ENCODE results near the gene LINC00305. TPM values are rescaled to one million over a fixed set of nuclear protein-coding genes. Genes with fewer than 3 reads are reported as not detected.

LINC00305 gene
- total and polyA plus RNA-seq, 2 of the 8 experiments (the other 6 are each of a cell fraction or from before 2014, with no cell fraction given) = not detected

DNA sequence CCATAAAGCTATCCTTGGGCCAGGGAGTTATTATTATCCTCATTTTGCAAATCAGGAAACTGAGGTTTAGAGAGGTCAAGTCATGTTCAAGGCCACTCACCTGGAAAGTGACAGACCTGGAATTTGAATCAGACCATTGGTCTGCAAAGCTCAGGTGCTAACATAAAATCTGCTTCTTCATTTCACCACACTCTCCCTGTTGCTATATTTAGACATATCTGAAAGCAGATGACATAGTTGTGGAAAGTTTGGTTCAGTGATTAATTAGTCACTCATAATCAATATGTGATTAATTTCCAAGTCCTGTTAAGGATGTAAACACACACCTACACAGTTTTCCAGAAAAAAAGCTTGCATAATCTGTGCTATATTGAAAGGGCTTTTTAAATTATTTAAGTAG lies 57.4 kb downstream of the LINC00305 start:
- FAIRE-seq (no peak), DNase-seq (ENCODE audit: low read depth in 1 of 2, low spot score in 2 of 2) (no peak)
- Histone ChIP-seq H3K79me1 (ENCODE audit: low read depth, low read length) (no peaks in the 10 kb centered on the region), H3K14ac (ENCODE audit: insufficient read length) (no peak overlapping the region), H2BK15ac (ENCODE audit: low read length) (no peak overlapping the region), H4K20me1 (replicated peaks in 1 of 2; ENCODE audit: control insufficient read depth in 1 of 2, insufficient read depth in 2 of 2, low read length in 2 of 2) (no peaks in the 10 kb centered on the region), H3K23ac (ENCODE audit: insufficient read length) (no peak overlapping the region), H3K4me1 (replicated peaks in 1 of 4; ENCODE audit: control insufficient read depth in 3 of 4, insufficient read depth in 4 of 4, low read length in 3 of 4) (peaks cover 0 to 5% (median 1%) of the 10 kb centered on the region in 4 experiments; a peak in 2 of 7 replicates), H3K36me3 (ENCODE audit: control insufficient read depth in 2 of 4, insufficient read depth in 4 of 4, low read length in 3 of 4) (no peaks in the 10 kb centered on the region; a peak in 1 of 8 replicates), H3K18ac (ENCODE audit: extremely low read depth, low read length) (no peak overlapping the region), H3K56ac (replicated peaks; ENCODE audit: insufficient read length, low read depth, low read length) (no peak overlapping the region), H3K4ac (replicated peaks; ENCODE audit: insufficient read length, low read depth, low read length) (no peak overlapping the region), H4K5ac (ENCODE audit: insufficient read length, low read depth, low read length) (no peak overlapping the region), H2AK5ac (ENCODE audit: low read depth, low read length) (no peak overlapping the region), H3K4me2 (ENCODE audit: insufficient read depth in 1 of 2, low read depth in 2 of 2, low read length in 2 of 2) (no peak overlapping the region), H3K79me2 (ENCODE audit: control insufficient read depth in 1 of 2, insufficient read depth in 2 of 2, low read length in 2 of 2) (no peaks in the 10 kb centered on the region), H4K91ac (replicated peaks; ENCODE audit: insufficient read length, low read length) (no peak overlapping the region), H3K9me3 (ENCODE audit: insufficient read depth in 2 of 2, low read depth in 1 of 2, low read length in 1 of 2) (peaks cover 0 to 3% of the 10 kb centered on the region in 2 experiments; a peak in 1 of 4 replicates), H3K9ac (replicated peaks in 1 of 4; ENCODE audit: extremely low read depth in 1 of 4, low read depth in 3 of 4, low read length in 3 of 4) (no peak overlapping the region), H2BK20ac (ENCODE audit: low read length) (no peak overlapping the region), H3K4me3 (ENCODE audit: extremely low read depth in 1 of 4, insufficient read depth in 2 of 4, low read depth in 3 of 4, low read length in 4 of 4) (no peak overlapping the region), H2BK5ac (ENCODE audit: low read depth, low read length) (no peak overlapping the region), H2BK12ac (ENCODE audit: low read depth, low read length) (no peak overlapping the region), H3K27ac (ENCODE audit: low read depth, low read length) (no peak overlapping the region), H2BK120ac (replicated peaks; ENCODE audit: low read depth, low read length) (no peak overlapping the region), H4K8ac (ENCODE audit: extremely low read depth, insufficient read depth, low read length) (no peak overlapping the region), H3K27me3 (replicated peaks in 1 of 4; ENCODE audit: control insufficient read depth in 3 of 4, extremely low read depth in 1 of 4, insufficient read depth in 3 of 4, low read length in 3 of 4) (no peaks in the 10 kb centered on the region), H2AFZ (ENCODE audit: low read length) (no peak overlapping the region), H3K23me2 (ENCODE audit: low read depth, low read length) (no peaks in the 10 kb centered on the region)
- TF ChIP-seq GTF2F1 (IDR thresholded peaks at IDR 0.05; ENCODE audit: borderline replicate concordance, low read depth, low read length) (no peak), FOSL1 (IDR thresholded peaks at IDR 0.05; ENCODE audit: insufficient read depth, low read depth, low read length) (no peak), SIRT6 (IDR thresholded peaks at IDR 0.05; ENCODE audit: low read length) (no peak), CBX5 (IDR thresholded peaks at IDR 0.05; ENCODE audit: low read depth, low read length) (no peak), SRF (IDR thresholded peaks at IDR 0.05; ENCODE audit: low read depth, low read length) (no peak), BRCA1 (IDR thresholded peaks at IDR 0.05; ENCODE audit: low read depth, low read length) (no peak), SAP30 (IDR thresholded peaks at IDR 0.05; ENCODE audit: insufficient read depth, insufficient replicate concordance, low read length) (no peak), HDAC6 (IDR thresholded peaks at IDR 0.05; ENCODE audit: low read depth, low read length) (no peak), CHD1 (IDR thresholded peaks at IDR 0.05; ENCODE audit: low read depth, low read length) (no peak), SP4 (IDR thresholded peaks at IDR 0.05; ENCODE audit: low read length) (no peak), POU5F1 (IDR thresholded peaks at IDR 0.05; ENCODE audit: low read depth, low read length) (no peak), JUND (IDR thresholded peaks at IDR 0.05; ENCODE audit: low read length) (no peak), KDM4A (IDR thresholded peaks at IDR 0.05; ENCODE audit: low read depth, low read length, severe bottlenecking) (no peak)
- TF ChIP-seq, protein P1, sequence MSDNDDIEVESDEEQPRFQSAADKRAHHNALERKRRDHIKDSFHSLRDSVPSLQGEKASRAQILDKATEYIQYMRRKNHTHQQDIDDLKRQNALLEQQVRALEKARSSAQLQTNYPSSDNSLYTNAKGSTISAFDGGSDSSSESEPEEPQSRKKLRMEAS (IDR thresholded peaks at IDR 0.05) = no peak
- CTCF ChIA-PET (ENCODE audit: partially characterized antibody) = interaction anchor here (0.6 to 2.1 kb wide), 3 partner anchors 20 to 318 kb away, joined by 3 to 4 read pairs (median 4); no protein-coding TSS in a partner anchor
- POLR2A ChIA-PET (ENCODE audit: partially characterized antibody) = no interaction called here
